HEK293 (cell line): ENCODE measurements around the gene LRSAM1.

Experiments
- CTCF ChIA-PET: fragments of 350-600 bp; formaldehyde crosslinking; extraction: SDS; loops from one replicate; lab custom pipeline; 2021; ENCODE audit warnings: antibody characterized with exemption; lab: Yijun Ruan, JAX
- POLR2A ChIA-PET: fragments of 300-600 bp; formaldehyde crosslinking; extraction: SDS; loops from one replicate; lab custom pipeline; 2020; ENCODE audit warnings: antibody characterized with exemption, inconsistent platforms; lab: Yijun Ruan, JAX
- H3K27ac ChIP-seq: fragments of 200-500 bp; sonication (Bioruptor generic); 2 replicates; pipeline ENCODE4 v1.5.1; 2014; ENCODE audit warnings: low read depth, low read length, control low read depth, inconsistent platforms; ENCODE audit errors: extremely low read depth
- H3K36me3 ChIP-seq, 2 experiments: fragments of 200-500 bp in 1 of 2; sonication (Bioruptor generic) in 1 of 2; 1 replicate in 1 of 2; 2 replicates in 1 of 2; pipeline ENCODE4 v1.5.1; 2014 to 2017; ENCODE audit warnings: inconsistent platforms in 2 of 2, low read length in 2 of 2; ENCODE audit not compliant: control insufficient read depth in 2 of 2, insufficient read depth in 1 of 2
- H3K4me1 ChIP-seq: fragments of 200-500 bp; sonication (Bioruptor generic); 2 replicates; pipeline ENCODE4 v1.5.1; 2014; ENCODE audit warnings: mild to moderate bottlenecking, low read length, inconsistent platforms; ENCODE audit not compliant: control insufficient read depth, insufficient read depth
- H3K4me3 ChIP-seq: 2 replicates; pipeline ENCODE4 v1.5.1; 2011; ENCODE audit warnings: low read depth, mild to moderate bottlenecking, control low read depth, low read length, moderate library complexity
- H3K9me3 ChIP-seq: fragments of 200-500 bp; sonication (Bioruptor generic); 2 replicates; pipeline ENCODE4 v1.5.1; 2014; ENCODE audit warnings: low read depth, low read length, inconsistent platforms; ENCODE audit not compliant: control insufficient read depth, insufficient read depth
- GFI1B ChIP-seq: fragments of 450-650 bp; formaldehyde crosslinking; IDR thresholded peaks from 2 replicates; pipeline ENCODE4 v1.5.1; 2016; ENCODE audit warnings: missing biosample characterization, missing genetic modification characterization
- GLIS1 ChIP-seq: fragments of 450-650 bp; formaldehyde crosslinking; IDR thresholded peaks from 2 replicates; pipeline ENCODE4 v1.5.1; 2016; ENCODE audit warnings: missing biosample characterization, missing genetic modification characterization
- HOXA7 ChIP-seq: sonication (generic); formaldehyde crosslinking; IDR thresholded peaks from 2 replicates; pipeline ENCODE4 v1.8.1; 2022; ENCODE audit warnings: missing genetic modification reagents, borderline replicate concordance
- KLF1 ChIP-seq: fragments of 450-650 bp; formaldehyde crosslinking; IDR thresholded peaks from 2 replicates; pipeline ENCODE4 v1.5.1; 2016; ENCODE audit warnings: missing biosample characterization, missing genetic modification characterization
- KLF9 ChIP-seq: fragments of 450-650 bp; formaldehyde crosslinking; IDR thresholded peaks from 2 replicates; pipeline ENCODE4 v1.5.1; 2016; ENCODE audit warnings: missing biosample characterization, missing genetic modification characterization, low read depth
- OSR2 ChIP-seq: fragments of 450-650 bp; formaldehyde crosslinking; IDR thresholded peaks from 2 replicates; pipeline ENCODE4 v1.5.1; 2016; ENCODE audit warnings: missing biosample characterization, missing genetic modification characterization
- SP7 ChIP-seq: fragments of 450-650 bp; formaldehyde crosslinking; IDR thresholded peaks from 2 replicates; pipeline ENCODE4 v1.5.1; 2016; ENCODE audit warnings: missing biosample characterization, missing genetic modification characterization
- TRIM28 ChIP-seq: IDR thresholded peaks from 2 replicates; pipeline ENCODE4 v1.6.1; 2011; ENCODE audit warnings: low read length, control low read depth, borderline replicate concordance
- ZBTB7A ChIP-seq: fragments of 450-650 bp; formaldehyde crosslinking; IDR thresholded peaks from 2 replicates; pipeline ENCODE4 v1.5.1; 2016; ENCODE audit warnings: low read depth, missing biosample characterization, missing genetic modification characterization
- ZNF121 ChIP-seq: fragments of 450-650 bp; formaldehyde crosslinking; IDR thresholded peaks from 2 replicates; pipeline ENCODE4 v1.5.1; 2016; ENCODE audit warnings: missing biosample characterization, missing genetic modification characterization
- ZNF19 ChIP-seq: fragments of 450-650 bp; formaldehyde crosslinking; IDR thresholded peaks from 2 replicates; pipeline ENCODE4; 2016; ENCODE audit warnings: missing biosample characterization, missing genetic modification characterization, low read depth
- ZNF221 ChIP-seq: fragments of 450-650 bp; formaldehyde crosslinking; IDR thresholded peaks from 2 replicates; pipeline ENCODE4 v1.5.1; 2017; ENCODE audit warnings: missing biosample characterization, missing genetic modification characterization, borderline replicate concordance
- ZNF335 ChIP-seq: fragments of 450-650 bp; formaldehyde crosslinking; conservative IDR thresholded peaks from 2 replicates; pipeline ENCODE4 v1.5.1; 2016; ENCODE audit warnings: missing biosample characterization, missing genetic modification characterization
- ZNF341 ChIP-seq: fragments of 450-650 bp; formaldehyde crosslinking; IDR thresholded peaks from 2 replicates; pipeline ENCODE4; 2016; ENCODE audit warnings: low read depth, missing biosample characterization, missing genetic modification characterization
- ZNF366 ChIP-seq: fragments of 450-650 bp; formaldehyde crosslinking; conservative IDR thresholded peaks from 2 replicates; pipeline ENCODE4 v1.5.1; 2016; ENCODE audit warnings: missing biosample characterization, missing genetic modification characterization
- ZNF571 ChIP-seq: fragments of 450-650 bp; formaldehyde crosslinking; IDR thresholded peaks from 2 replicates; pipeline ENCODE4 v1.5.0; 2017; ENCODE audit warnings: missing biosample characterization, missing genetic modification characterization
- ZNF600 ChIP-seq: fragments of 450-650 bp; formaldehyde crosslinking; IDR thresholded peaks from 2 replicates; pipeline ENCODE4 v1.5.1; 2016; ENCODE audit warnings: missing biosample characterization, missing genetic modification characterization
- ZNF626 ChIP-seq: fragments of 450-650 bp; sonication (Bioruptor Pico); formaldehyde crosslinking; IDR thresholded peaks from 2 replicates; pipeline ENCODE4 v1.5.1; 2018; ENCODE audit warnings: missing biosample characterization, missing genetic modification characterization, inconsistent platforms
- ZNF629 ChIP-seq: fragments of 450-650 bp; formaldehyde crosslinking; IDR thresholded peaks from 2 replicates; pipeline ENCODE4 v1.5.1; 2017; ENCODE audit warnings: missing biosample characterization, missing genetic modification characterization
- ZNF692 ChIP-seq: fragments of 450-650 bp; formaldehyde crosslinking; IDR thresholded peaks from 2 replicates; pipeline ENCODE4 v1.5.1; 2016; ENCODE audit warnings: missing biosample characterization, missing genetic modification characterization
- ZNF707 ChIP-seq: fragments of 450-650 bp; formaldehyde crosslinking; IDR thresholded peaks from 2 replicates; pipeline ENCODE4 v1.5.1; 2016; ENCODE audit warnings: missing biosample characterization, missing genetic modification characterization
- ZNF830 ChIP-seq: fragments of 450-650 bp; IDR thresholded peaks from 2 replicates; pipeline ENCODE4 v1.5.0; 2018; ENCODE audit warnings: missing biosample characterization, missing genetic modification characterization, low read depth, mild to moderate bottlenecking, moderate library complexity
- TF ChIP-seq, protein P1 (sequence below): fragments of 450-650 bp; formaldehyde crosslinking; IDR thresholded peaks from 2 replicates; pipeline ENCODE4 v1.5.1; 2017; ENCODE audit warnings: missing biosample characterization, missing genetic modification characterization
- TF ChIP-seq, protein P2 (sequence below): fragments of 450-650 bp; IDR thresholded peaks from 2 replicates; pipeline ENCODE4 v1.5.1; 2018; ENCODE audit warnings: missing biosample characterization, missing genetic modification characterization

Gene LRSAM1

GRCh38 chr9:127411122-127411521, 40.2 kb upstream of the LRSAM1 start (continued):
- TF ChIP-seq TRIM28 (no peak), ZNF366 (tag by site-specific recombination) (no peak), GLIS1 (no peak), ZNF19 (tag by site-specific recombination) (no peak), GFI1B (tag by site-specific recombination) (no peak)
- TF ChIP-seq, protein P1, sequence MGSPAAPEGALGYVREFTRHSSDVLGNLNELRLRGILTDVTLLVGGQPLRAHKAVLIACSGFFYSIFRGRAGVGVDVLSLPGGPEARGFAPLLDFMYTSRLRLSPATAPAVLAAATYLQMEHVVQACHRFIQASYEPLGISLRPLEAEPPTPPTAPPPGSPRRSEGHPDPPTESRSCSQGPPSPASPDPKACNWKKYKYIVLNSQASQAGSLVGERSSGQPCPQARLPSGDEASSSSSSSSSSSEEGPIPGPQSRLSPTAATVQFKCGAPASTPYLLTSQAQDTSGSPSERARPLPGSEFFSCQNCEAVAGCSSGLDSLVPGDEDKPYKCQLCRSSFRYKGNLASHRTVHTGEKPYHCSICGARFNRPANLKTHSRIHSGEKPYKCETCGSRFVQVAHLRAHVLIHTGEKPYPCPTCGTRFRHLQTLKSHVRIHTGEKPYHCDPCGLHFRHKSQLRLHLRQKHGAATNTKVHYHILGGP = no peak

- H3K36me3 ChIP-seq = no peaks in the 10 kb centered on the region; a peak in 1 of 3 replicates
- no peaks in the 10 kb centered on the region for H3K9me3 ChIP-seq
- no peak overlapping the region for H3K27ac ChIP-seq
- peak; percentile 32; the same call in 1 of the 2 replicates for TF ChIP-seq OSR2 (tag by site-specific recombination)
- TF ChIP-seq ZNF692 = no peak
- TF ChIP-seq, all 188 proteins: peak for 1
- Histone ChIP-seq H3K4me1 (no peaks in the 10 kb centered on the region), H3K4me3 (no peak overlapping the region)
- ChIA-PET CTCF (interaction anchor here (1.4 kb wide), 1 partner anchor 16 kb away, joined by 4 read pairs; no protein-coding TSS in a partner anchor), POLR2A (interaction anchor here (0.9 to 1.2 kb wide), 3 partner anchors 9 to 36 kb away, joined by 3 to 6 read pairs (median 5); partner anchors contain the start of genes LRSAM1, RPL12, SLC2A8 and ZNF79)
Measured at GRCh38 chr9:127415141-127415540, 36.2 kb upstream of the LRSAM1 start.

GRCh38 chr9:127415657-127416056, 35.7 kb upstream of the LRSAM1 start:
- POLR2A ChIA-PET = interaction anchor here (0.9 to 1.2 kb wide), 3 partner anchors 9 to 35 kb away, joined by 3 to 6 read pairs (median 5); partner anchors contain the start of genes LRSAM1, RPL12, SLC2A8 and ZNF79
- CTCF ChIA-PET = interaction anchor here (1.4 kb wide), 1 partner anchor 17 kb away, joined by 4 read pairs; no protein-coding TSS in a partner anchor
- Histone ChIP-seq H3K9me3 (no peaks in the 10 kb centered on the region), H3K4me3 (no peak overlapping the region), H3K4me1 (no peaks in the 10 kb centered on the region), H3K27ac (no peak overlapping the region), H3K36me3 (no peaks in the 10 kb centered on the region; a peak in 1 of 3 replicates)
- no peak for TF ChIP-seq SP7 (tag by site-specific recombination)

- CTCF ChIA-PET = interaction anchor here (0.6 to 2.0 kb wide), 8 partner anchors 13 to 212 kb away, joined by 3 to 5 read pairs (median 3); no protein-coding TSS in a partner anchor
- TF ChIP-seq KLF1 (tag by site-specific recombination) (peak; percentile 84), HOXA7 (CRISPR knock-in tag) (no peak), ZNF626 (tag by site-specific recombination) (no peak), ZNF221 (tag by site-specific recombination) (no peak), KLF9 (peak; percentile 42), OSR2 (tag by site-specific recombination) (peak; percentile 19; the same call in 1 of the 2 replicates), ZBTB7A (tag by site-specific recombination) (no peak), ZNF121 (tag by site-specific recombination) (no peak), ZNF341 (tag by site-specific recombination) (peak; percentile 57), ZNF830 (tag by site-specific recombination) (no peak), ZNF707 (tag by site-specific recombination) (no peak), ZNF571 (tag by site-specific recombination) (no peak), ZNF629 (tag by site-specific recombination) (peak; percentile 38; the same call in 1 of the 2 replicates), ZNF600 (tag by site-specific recombination) (peak; percentile 66), ZNF335 (tag by site-specific recombination) (no peak)
- TF ChIP-seq, protein P2, sequence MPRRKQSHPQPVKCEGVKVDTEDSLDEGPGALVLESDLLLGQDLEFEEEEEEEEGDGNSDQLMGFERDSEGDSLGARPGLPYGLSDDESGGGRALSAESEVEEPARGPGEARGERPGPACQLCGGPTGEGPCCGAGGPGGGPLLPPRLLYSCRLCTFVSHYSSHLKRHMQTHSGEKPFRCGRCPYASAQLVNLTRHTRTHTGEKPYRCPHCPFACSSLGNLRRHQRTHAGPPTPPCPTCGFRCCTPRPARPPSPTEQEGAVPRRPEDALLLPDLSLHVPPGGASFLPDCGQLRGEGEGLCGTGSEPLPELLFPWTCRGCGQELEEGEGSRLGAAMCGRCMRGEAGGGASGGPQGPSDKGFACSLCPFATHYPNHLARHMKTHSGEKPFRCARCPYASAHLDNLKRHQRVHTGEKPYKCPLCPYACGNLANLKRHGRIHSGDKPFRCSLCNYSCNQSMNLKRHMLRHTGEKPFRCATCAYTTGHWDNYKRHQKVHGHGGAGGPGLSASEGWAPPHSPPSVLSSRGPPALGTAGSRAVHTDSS (tag by site-specific recombination) = 0 out of 2 replicates have a peak, but pooled peaks have one; percentile 28
- no peak overlapping the region for H3K27ac ChIP-seq
- no peaks in the 10 kb centered on the region for H3K4me1 ChIP-seq
- H3K9me3 ChIP-seq = no peaks in the 10 kb centered on the region
- no peak overlapping the region for H3K4me3 ChIP-seq
- POLR2A ChIA-PET = interaction anchor here (0.5 to 1.2 kb wide), 2 partner anchors 21 to 161 kb away, joined by 4 to 8 read pairs; no protein-coding TSS in a partner anchor
- H3K36me3 ChIP-seq = no peaks in the 10 kb centered on the region; a peak in 1 of 3 replicates
Measured at GRCh38 chr9:127417131-127418036, 33.9 kb upstream of the LRSAM1 start.
